H1 (cell line): ENCODE results near the gene FOSL1. TPM values are rescaled to one million over a fixed set of nuclear protein-coding genes. Genes with fewer than 3 reads are reported as not detected.

Experiments
- FOSL1 ChIP-seq: IDR thresholded peaks from 2 replicates; pipeline ENCODE4 v1.6.1; 2011; ENCODE audit warnings: mild to moderate bottlenecking, low read depth, low read length, moderate library complexity; ENCODE audit not compliant: insufficient read depth
- polyA plus RNA-seq, 7 experiments: library from polyadenylated mRNA; depleted of rRNA in 3 of 7; stranded (reverse) in 5 of 7; unstranded in 2 of 7; fragments of >200 nt in 5 of 7; fragments of 200-250 nt in 2 of 7; gene quantifications; 1 replicate in 5 of 7; 2 replicates in 1 of 7; 4 replicates in 1 of 7; pipeline versions ENCODE4 v1.2.1 to v1.2.3, GENCODE V29; 2011 to 2013; ENCODE audit warnings: missing spikeins in 2 of 7, mixed read lengths in 2 of 7
- total RNA-seq: library from RNA; stranded (reverse); fragmentation: NEBNext Ultra II Directional; extraction: Animal tissue kit (Norgen Biotek cat#: 25700); gene quantifications from 2 replicates; pipeline ENCODE4 v1.2.1, GENCODE V29; 2021
- TF ChIP-seq, protein P1 (sequence below), 3 experiments: IDR thresholded peaks; 1 replicate in 2 of 3; 2 replicates in 1 of 3; pipeline versions ENCODE4 v1.5.1 to v1.6.1; 2011; ENCODE audit warnings: low read length in 3 of 3, mild to moderate bottlenecking in 3 of 3, inconsistent platforms in 2 of 3, low read depth in 1 of 3, moderate library complexity in 1 of 3; ENCODE audit not compliant: insufficient read depth in 1 of 3; ENCODE audit errors: control extremely low read depth in 1 of 3

Gene FOSL1
- total and polyA plus RNA-seq, 2 of the 8 experiments (the other 6 are each of a cell fraction or from before 2014, with no cell fraction given): 6.3 to 7.2 TPM

- TF ChIP-seq, protein P1, sequence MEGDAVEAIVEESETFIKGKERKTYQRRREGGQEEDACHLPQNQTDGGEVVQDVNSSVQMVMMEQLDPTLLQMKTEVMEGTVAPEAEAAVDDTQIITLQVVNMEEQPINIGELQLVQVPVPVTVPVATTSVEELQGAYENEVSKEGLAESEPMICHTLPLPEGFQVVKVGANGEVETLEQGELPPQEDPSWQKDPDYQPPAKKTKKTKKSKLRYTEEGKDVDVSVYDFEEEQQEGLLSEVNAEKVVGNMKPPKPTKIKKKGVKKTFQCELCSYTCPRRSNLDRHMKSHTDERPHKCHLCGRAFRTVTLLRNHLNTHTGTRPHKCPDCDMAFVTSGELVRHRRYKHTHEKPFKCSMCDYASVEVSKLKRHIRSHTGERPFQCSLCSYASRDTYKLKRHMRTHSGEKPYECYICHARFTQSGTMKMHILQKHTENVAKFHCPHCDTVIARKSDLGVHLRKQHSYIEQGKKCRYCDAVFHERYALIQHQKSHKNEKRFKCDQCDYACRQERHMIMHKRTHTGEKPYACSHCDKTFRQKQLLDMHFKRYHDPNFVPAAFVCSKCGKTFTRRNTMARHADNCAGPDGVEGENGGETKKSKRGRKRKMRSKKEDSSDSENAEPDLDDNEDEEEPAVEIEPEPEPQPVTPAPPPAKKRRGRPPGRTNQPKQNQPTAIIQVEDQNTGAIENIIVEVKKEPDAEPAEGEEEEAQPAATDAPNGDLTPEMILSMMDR (IDR thresholded peaks at IDR 0.05; ENCODE audit: control extremely low read depth in 1 of 3, insufficient read depth in 1 of 3, low read depth in 1 of 3, low read length in 3 of 3): peak in 1 of 3 experiments; percentile 31; a peak in 1 of 4 replicates
- TF ChIP-seq FOSL1: no peak
These were observed 32.4 kb upstream of the FOSL1 start (continued) for GRCh38 chr11:65932558-65932919.
